Naive thymus-derived CD4-positive, alpha-beta T cell (primary cell): ENCODE measurements around the gene MYEOV. TPM values are rescaled to one million over a fixed set of nuclear protein-coding genes. Genes with fewer than 3 reads are reported as not detected.
A peak's percentile ranks its signal among the peaks of the same experiment; 100 is the strongest.

Experiments used
- ATAC-seq: fragments of 150-1000 bp; cut with Tn5 transposase; 2 replicates; pipeline ENCODE4 v1.10.0; 2021; ENCODE audit warnings: mild to moderate bottlenecking, moderate library complexity
- CTCF ChIA-PET: fragments of 350-600 bp; sonication (Branson Sonifier 250); formaldehyde crosslinking; loops from one replicate; lab custom pipeline; 2021; ENCODE audit warnings: antibody characterized with exemption; lab: Charles Lee
- POLR2A ChIA-PET: fragments of 350-600 bp; sonication (Branson Sonifier 250); formaldehyde crosslinking; loops from one replicate; lab custom pipeline; 2021; ENCODE audit warnings: antibody characterized with exemption, inconsistent platforms; lab: Charles Lee
- DNase-seq, 9 donors: peaks; one replicate each; pipeline versions ENCODE4 v3.0.0 to v3.0.0-alpha.2; 2020 to 2022; ENCODE audit warnings: mixed read lengths in 1 of 9
- H3K27ac ChIP-seq: one replicate; pipeline ENCODE4 v1.7.0; 2013; ENCODE audit warnings: mild to moderate bottlenecking, low read depth, low read length, moderate library complexity
- H3K27me3 ChIP-seq, 2 donors: one replicate each; pipeline ENCODE4 v1.7.0; 2013; ENCODE audit warnings: low read length in 2 of 2, mild to moderate bottlenecking in 2 of 2, moderate library complexity in 2 of 2; ENCODE audit not compliant: control insufficient read depth in 2 of 2, insufficient read depth in 2 of 2
- H3K36me3 ChIP-seq, 3 experiments: 1 replicate in 2 of 3; 2 replicates in 1 of 3; pipeline ENCODE4 v1.7.0; 2013; ENCODE audit warnings: low read length in 3 of 3, mild to moderate bottlenecking in 3 of 3, moderate library complexity in 1 of 3; ENCODE audit not compliant: insufficient read depth in 3 of 3, control insufficient read depth in 2 of 3
- H3K4me1 ChIP-seq, 2 donors: one replicate each; pipeline ENCODE4 v1.7.0; 2013; ENCODE audit warnings: low read length in 2 of 2, mild to moderate bottlenecking in 2 of 2, moderate library complexity in 1 of 2; ENCODE audit not compliant: control insufficient read depth in 2 of 2, insufficient read depth in 2 of 2
- H3K4me3 ChIP-seq: 2 replicates; pipeline ENCODE4 v1.7.0; 2013; ENCODE audit warnings: mild to moderate bottlenecking, low read length
- H3K9me3 ChIP-seq, 3 experiments: 1 replicate in 2 of 3; 2 replicates in 1 of 3; pipeline ENCODE4 v1.7.0; 2013; ENCODE audit warnings: low read length in 3 of 3; ENCODE audit not compliant: control insufficient read depth in 2 of 3
- H3K27ac Mint-ChIP-seq, 9 donors: one replicate each; pipeline ENCODE4 v1.8.0; 2020 to 2022; ENCODE audit warnings: mixed read lengths in 9 of 9, mild to moderate bottlenecking in 8 of 9, moderate library complexity in 5 of 9, inconsistent platforms in 2 of 9
- H3K27me3 Mint-ChIP-seq, 5 donors: one replicate each; pipeline ENCODE4 v1.8.0; 2021 to 2022; ENCODE audit warnings: mixed read lengths in 5 of 5, mild to moderate bottlenecking in 1 of 5
- H3K36me3 Mint-ChIP-seq, 5 donors: one replicate each; pipeline ENCODE4 v1.8.0; 2020 to 2022; ENCODE audit warnings: mixed read lengths in 5 of 5, mild to moderate bottlenecking in 3 of 5, inconsistent platforms in 1 of 5
- H3K4me1 Mint-ChIP-seq, 7 donors: one replicate each; pipeline ENCODE4 v1.8.0; 2020 to 2022; ENCODE audit warnings: mixed read lengths in 7 of 7, mild to moderate bottlenecking in 3 of 7, inconsistent platforms in 1 of 7
- H3K4me3 Mint-ChIP-seq, 10 donors: one replicate each; pipeline ENCODE4 v1.8.0; 2020 to 2022; ENCODE audit warnings: mild to moderate bottlenecking in 10 of 10, mixed read lengths in 10 of 10, moderate library complexity in 6 of 10, inconsistent platforms in 2 of 10
- H3K9me3 Mint-ChIP-seq, 11 donors: one replicate each; pipeline ENCODE4 v1.8.0; 2020 to 2022; ENCODE audit warnings: mixed read lengths in 11 of 11, mild to moderate bottlenecking in 4 of 11, inconsistent platforms in 1 of 11, moderate library complexity in 1 of 11
- intact Hi-C, 2 donors: fragments of 100-400 bp; cut with micrococcal nuclease; formaldehyde crosslinking; loops; one replicate each; pipeline ENCODE4 v1.15.1; 2023
- polyA plus RNA-seq, 2 donors: library from polyadenylated mRNA; unstranded; fragments of 300-500 nt; fragmentation: Illumina TruSeq; gene quantifications; one replicate each; pipeline ENCODE4 v1.2.3, GENCODE V29; 2021
- total RNA-seq, 6 experiments: library from RNA in 5 of 6; stranded (reverse) in 5 of 6; gene quantifications; 1 replicate in 5 of 6; 2 replicates in 1 of 6; pipeline ENCODE4 v1.2.3 and lab custom pipeline; 2021 to 2026

The MYEOV gene
- total and polyA plus RNA-seq, 7 experiments from 2014 or later = 0.20 to 0.32 TPM; not detected in 5

DNA sequence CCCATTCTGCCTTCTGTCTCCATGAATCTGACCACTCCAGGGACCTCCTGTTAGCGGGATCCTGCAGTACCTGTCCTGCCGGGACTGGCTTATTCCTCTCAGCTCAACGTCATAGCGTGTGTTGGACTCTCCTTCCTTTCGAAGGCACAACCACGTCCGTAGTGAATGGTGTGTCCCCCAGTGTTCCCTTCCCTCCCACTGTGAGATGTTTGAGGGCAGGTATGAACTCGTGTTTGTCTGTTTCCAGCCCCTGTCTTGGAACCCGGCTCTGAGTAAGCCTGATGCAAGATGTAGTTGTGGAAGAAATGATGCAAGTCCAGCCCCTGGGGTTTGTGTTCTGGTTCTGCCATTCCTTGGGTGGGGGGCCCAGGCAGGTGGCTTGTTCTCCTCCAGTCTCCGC is 10.5 kb upstream of the MYEOV start:
- CTCF ChIA-PET = no interaction called here

DNA sequence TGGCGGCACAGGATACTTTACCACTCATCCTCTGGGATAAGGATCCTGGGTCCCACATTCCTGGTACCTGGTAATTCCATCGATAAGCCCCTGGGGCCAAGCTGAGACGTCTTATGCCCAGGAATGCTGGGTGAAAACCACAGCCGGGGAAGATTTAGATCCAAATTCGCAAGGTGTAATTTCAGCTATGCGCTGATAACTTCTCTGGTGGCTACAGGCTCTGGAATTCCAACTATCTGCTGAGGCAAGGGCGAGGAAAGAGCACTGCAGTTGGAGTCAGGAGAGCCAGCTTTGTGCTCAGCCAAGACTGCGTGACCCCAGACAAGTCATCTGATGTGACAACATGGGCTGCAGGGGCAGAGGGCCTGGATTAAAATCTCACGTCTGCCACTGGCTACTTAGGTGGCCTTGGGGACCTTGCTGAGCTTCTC is 9.9 kb upstream of the MYEOV start:
- ChIA-PET CTCF (no interaction called here), POLR2A (no interaction called here)
- Mint-ChIP-seq H3K9me3 (peaks cover 0 to 3% (median 0%) of the 10 kb centered on the region in 11 donors), H3K27me3 (peaks cover 0 to 7% (median 0%) of the 10 kb centered on the region in 5 donors), H3K27ac (no peak overlapping the region), H3K4me3 (no peak overlapping the region), H3K36me3 (no peaks in the 10 kb centered on the region), H3K4me1 (no peaks in the 10 kb centered on the region)
- Histone ChIP-seq H3K27ac (no peak overlapping the region), H3K36me3 (no peaks in the 10 kb centered on the region), H3K9me3 (no peaks in the 10 kb centered on the region), H3K4me1 (no peaks in the 10 kb centered on the region), H3K27me3 (no peaks in the 10 kb centered on the region), H3K4me3 (no peak overlapping the region)
- ATAC-seq (no peak), DNase-seq (no peak)
- intact Hi-C loops = no loop called here

More for the DNA sequence above, 10.5 kb upstream of the MYEOV start:
- intact Hi-C loops = no loop called here
- Histone ChIP-seq H3K27me3 (no peaks in the 10 kb centered on the region), H3K36me3 (no peaks in the 10 kb centered on the region), H3K27ac (no peak overlapping the region), H3K4me1 (no peaks in the 10 kb centered on the region), H3K4me3 (no peak overlapping the region), H3K9me3 (no peaks in the 10 kb centered on the region)
- POLR2A ChIA-PET = no interaction called here
- Mint-ChIP-seq H3K36me3 (no peaks in the 10 kb centered on the region), H3K4me3 (no peak overlapping the region), H3K27me3 (peaks cover 0 to 7% (median 0%) of the 10 kb centered on the region in 5 donors), H3K9me3 (peaks cover 0 to 3% (median 0%) of the 10 kb centered on the region in 11 donors), H3K27ac (peak overlapping the region in 1 of 9 donors; percentile 33), H3K4me1 (no peaks in the 10 kb centered on the region)
- DNase-seq (no peak), ATAC-seq (no peak)

DNA sequence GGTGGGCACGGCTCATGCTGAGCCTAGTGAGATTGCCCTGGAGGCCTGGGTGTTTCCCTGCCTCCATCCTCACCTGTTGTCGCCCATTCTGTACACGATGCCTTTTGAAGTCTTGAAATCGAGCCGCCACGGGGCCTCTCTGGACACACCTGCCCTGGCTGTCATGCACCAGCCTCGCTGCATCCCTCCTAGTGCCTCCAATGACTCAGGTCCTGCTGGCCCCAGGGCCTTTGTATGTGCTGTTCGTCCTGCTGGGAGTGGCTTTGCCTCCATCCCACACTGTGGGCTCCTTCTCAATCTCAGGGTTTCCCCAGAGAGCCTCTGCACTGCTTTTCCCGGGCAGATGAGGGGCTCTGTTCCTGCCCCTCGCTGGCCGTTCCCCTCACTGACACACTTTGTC is 8.9 kb upstream of the MYEOV start:
- H3K4me3 ChIP-seq = no peak overlapping the region
- ChIA-PET POLR2A (no interaction called here), CTCF (no interaction called here)
- Mint-ChIP-seq H3K36me3 (no peaks in the 10 kb centered on the region), H3K9me3 (peaks cover 0 to 3% (median 0%) of the 10 kb centered on the region in 11 donors), H3K27ac (peak overlapping the region in 1 of 9 donors; percentile 62), H3K4me1 (no peaks in the 10 kb centered on the region), H3K27me3 (peaks cover 0 to 7% (median 0%) of the 10 kb centered on the region in 5 donors), H3K4me3 (no peak overlapping the region)
- no peaks in the 10 kb centered on the region for H3K4me1 ChIP-seq
- H3K36me3 ChIP-seq = no peaks in the 10 kb centered on the region
- H3K9me3 ChIP-seq = no peaks in the 10 kb centered on the region
- no peak overlapping the region for H3K27ac ChIP-seq
- no peaks in the 10 kb centered on the region for H3K27me3 ChIP-seq
- intact Hi-C loops = no loop called here
- ATAC-seq (no peak), DNase-seq (no peak)

DNA sequence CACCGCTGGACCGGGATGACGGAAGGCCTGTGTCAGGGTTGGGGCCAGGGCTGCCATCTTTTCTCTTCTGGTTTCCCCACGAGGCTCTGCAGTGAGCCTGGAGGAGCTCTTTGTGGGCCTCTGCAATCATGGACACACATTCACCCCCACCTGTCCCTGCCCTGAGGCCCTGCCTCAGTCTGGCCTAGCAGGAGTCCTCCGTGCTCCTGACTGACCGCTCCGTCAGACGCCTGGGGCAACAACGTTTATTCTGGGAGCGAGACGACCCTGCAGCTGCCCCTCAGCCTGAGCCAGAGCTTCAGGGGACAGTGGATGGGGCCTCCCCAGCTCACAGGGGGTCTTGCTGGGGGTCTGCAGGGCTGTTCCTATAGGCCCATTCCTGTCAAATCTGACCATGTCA is 8.2 kb upstream of the MYEOV start:
- Mint-ChIP-seq H3K27me3 (peaks cover 0 to 7% (median 0%) of the 10 kb centered on the region in 5 donors), H3K27ac (no peak overlapping the region), H3K9me3 (peaks cover 0 to 3% (median 0%) of the 10 kb centered on the region in 11 donors), H3K36me3 (no peaks in the 10 kb centered on the region), H3K4me1 (no peaks in the 10 kb centered on the region), H3K4me3 (no peak overlapping the region)
- H3K4me3 ChIP-seq = no peak overlapping the region
- H3K9me3 ChIP-seq = no peaks in the 10 kb centered on the region
- H3K27ac ChIP-seq = no peak overlapping the region
- intact Hi-C loops = no loop called here
- ChIA-PET CTCF (no interaction called here), POLR2A (no interaction called here)
- H3K27me3 ChIP-seq = no peaks in the 10 kb centered on the region
- ATAC-seq (no peak), DNase-seq (no peak)
- no peaks in the 10 kb centered on the region for H3K36me3 ChIP-seq
- no peaks in the 10 kb centered on the region for H3K4me1 ChIP-seq

DNA sequence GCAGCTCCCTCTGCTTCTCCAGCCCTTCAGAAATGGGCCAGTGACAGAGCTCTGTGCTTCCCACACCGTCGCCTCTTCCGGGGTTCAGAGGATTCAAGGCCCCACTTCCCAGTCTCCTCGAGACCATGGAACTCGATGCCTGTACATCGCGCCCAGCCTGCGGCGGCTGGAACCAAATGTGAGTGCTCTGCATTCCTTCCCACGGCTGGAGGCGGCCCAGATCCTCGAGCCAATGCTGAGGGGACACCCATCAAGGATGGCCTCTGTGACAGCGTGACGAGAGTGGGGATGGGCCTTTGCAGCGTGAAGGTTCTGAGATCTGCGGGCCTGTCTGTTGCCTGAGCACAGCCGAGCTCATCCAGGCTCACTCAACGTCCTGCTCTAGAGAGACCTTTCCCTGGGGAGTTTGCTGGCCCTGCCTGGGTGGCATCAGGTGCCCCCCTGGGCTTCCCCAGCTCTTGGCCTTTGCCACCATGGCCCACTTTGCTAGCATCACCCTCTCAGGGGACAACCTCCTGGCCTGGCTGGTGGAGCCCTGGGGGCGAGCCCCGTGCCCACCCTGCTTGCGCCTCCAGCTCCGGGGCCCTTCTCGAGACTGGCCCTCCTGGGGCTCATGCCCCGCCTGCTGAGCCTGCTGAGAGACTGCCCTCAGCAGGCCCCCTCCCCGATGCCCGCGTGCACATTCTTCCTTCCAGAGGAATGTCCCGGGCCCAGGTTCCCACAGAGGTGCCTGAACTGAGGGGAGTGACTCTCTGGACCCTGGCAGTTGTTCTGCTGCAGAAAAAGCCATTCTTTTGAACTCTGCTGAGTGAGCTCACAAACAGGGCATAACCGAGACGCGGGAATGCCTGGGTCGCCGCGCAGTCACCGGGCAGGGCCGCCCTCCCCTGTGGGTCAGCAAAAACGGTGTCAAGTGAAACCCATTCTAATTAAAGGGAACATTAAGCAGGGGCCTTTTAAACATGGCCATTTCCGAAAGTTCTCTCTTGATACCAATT is 7.3 kb upstream of the MYEOV start:
- ChIA-PET POLR2A (no interaction called here), CTCF (no interaction called here)
- Mint-ChIP-seq H3K27ac (peak overlapping the region in 1 of 9 donors; percentile 46), H3K4me3 (no peak overlapping the region), H3K36me3 (no peaks in the 10 kb centered on the region), H3K4me1 (no peaks in the 10 kb centered on the region), H3K27me3 (peaks cover 0 to 7% (median 0%) of the 10 kb centered on the region in 5 donors), H3K9me3 (peaks cover 0 to 3% (median 0%) of the 10 kb centered on the region in 11 donors)
- intact Hi-C loops = no loop called here
- Histone ChIP-seq H3K27ac (no peak overlapping the region), H3K27me3 (no peaks in the 10 kb centered on the region), H3K4me1 (no peaks in the 10 kb centered on the region), H3K9me3 (no peaks in the 10 kb centered on the region), H3K36me3 (no peaks in the 10 kb centered on the region), H3K4me3 (no peak overlapping the region)
- ATAC-seq = no peak
- DNase-seq = no peak

DNA sequence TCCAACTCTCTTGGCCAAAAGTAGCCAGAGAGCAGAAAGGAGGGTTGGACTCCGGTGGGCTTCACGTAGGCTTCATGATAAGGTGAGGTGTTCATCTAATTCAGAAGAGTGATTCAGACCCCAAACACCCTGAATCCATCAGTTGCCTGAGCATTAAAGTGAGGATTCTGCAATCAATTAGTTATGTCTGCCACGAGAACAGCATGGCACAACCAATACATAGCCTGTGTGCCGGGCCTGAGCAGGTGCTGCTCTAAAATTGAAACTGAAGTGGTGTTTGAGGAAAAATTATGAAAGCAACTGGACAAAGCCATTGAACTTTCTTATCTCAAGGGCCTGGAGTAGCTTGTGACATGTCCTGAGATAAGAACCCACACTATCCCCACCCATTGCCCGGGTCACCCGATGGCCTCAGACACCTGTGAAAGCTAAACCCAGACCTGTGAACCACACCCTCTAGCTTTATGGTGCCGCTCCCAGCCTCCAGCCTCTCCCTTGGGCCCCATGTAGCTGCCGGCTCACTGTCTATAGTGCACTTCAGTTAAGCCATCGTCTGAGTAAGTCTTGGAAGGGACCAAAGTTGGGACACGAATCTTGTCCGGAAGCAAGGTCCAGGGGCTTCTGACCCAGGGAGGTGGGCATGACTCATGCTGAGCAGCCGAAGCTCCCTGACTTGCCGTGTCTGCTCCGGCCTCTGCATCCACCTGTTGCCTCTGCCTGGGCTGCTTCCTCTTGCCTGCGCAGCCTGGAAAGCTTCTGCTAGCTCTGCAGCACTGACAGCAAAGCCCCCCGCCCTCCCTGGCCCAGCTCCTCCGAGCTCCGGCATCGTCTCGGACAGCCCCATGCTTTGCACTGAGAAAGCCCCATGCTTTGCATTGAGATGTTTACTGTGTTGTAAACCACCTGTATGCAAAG is 5.7 kb upstream of the MYEOV start:
- H3K36me3 Mint-ChIP-seq = no peaks in the 10 kb centered on the region
- H3K27me3 Mint-ChIP-seq = peaks cover 0 to 7% (median 0%) of the 10 kb centered on the region in 5 donors
- H3K4me3 Mint-ChIP-seq = no peak overlapping the region
- Histone ChIP-seq H3K4me1 (peaks cover 0 to 4% of the 10 kb centered on the region in 2 donors), H3K4me3 (no peak overlapping the region), H3K36me3 (no peaks in the 10 kb centered on the region), H3K9me3 (no peaks in the 10 kb centered on the region), H3K27me3 (no peaks in the 10 kb centered on the region), H3K27ac (no peak overlapping the region)
- intact Hi-C loops = no loop called here
- no peak for DNase-seq
- H3K4me1 Mint-ChIP-seq = peaks cover 0 to 3% (median 0%) of the 10 kb centered on the region in 7 donors
- ChIA-PET POLR2A (no interaction called here), CTCF (no interaction called here)
- ATAC-seq = no peak
- H3K9me3 Mint-ChIP-seq = peaks cover 0 to 2% (median 0%) of the 10 kb centered on the region in 11 donors
- no peak overlapping the region for H3K27ac Mint-ChIP-seq
